WTC11 (cell line): Measurements from ENCODE around the gene PLIN3. TPM values are rescaled to one million over a fixed set of nuclear protein-coding genes. Genes with fewer than 3 reads are reported as not detected.

Experiments used
- ATAC-seq: fragments of 200-7000 bp; cut with Tn5 transposase; 2 replicates; pipeline ENCODE4 v1.10.0; 2021; ENCODE audit warnings: mild to moderate bottlenecking, moderate library complexity
- CTCF ChIA-PET: fragments of 300-600 bp; sonication (Branson Sonifier 250); formaldehyde crosslinking; loops from one replicate; lab custom pipeline; 2021; ENCODE audit warnings: antibody characterized with exemption; lab: Charles Lee
- POLR2A ChIA-PET: fragments of 350-600 bp; sonication (Branson Sonifier 250); formaldehyde crosslinking; loops from one replicate; lab custom pipeline; 2021; ENCODE audit warnings: antibody characterized with exemption; lab: Charles Lee
- DNase-seq: peaks from one replicate; pipeline ENCODE4 v3.0.0; 2021; ENCODE audit warnings: low spot score
- H3K27ac Mint-ChIP-seq: 2 replicates; pipeline ENCODE4 v1.8.0; 2021; ENCODE audit warnings: mixed read lengths
- H3K27me3 Mint-ChIP-seq: 2 replicates; pipeline ENCODE4 v1.8.0; 2021; ENCODE audit warnings: low read depth, mild to moderate bottlenecking, moderate library complexity, mixed read lengths
- H3K36me3 Mint-ChIP-seq: 2 replicates; pipeline ENCODE4 v1.8.0; 2021; ENCODE audit warnings: mixed read lengths
- H3K4me1 Mint-ChIP-seq: 2 replicates; pipeline ENCODE4 v1.8.0; 2022; ENCODE audit warnings: mixed read lengths
- H3K4me3 Mint-ChIP-seq: 2 replicates; pipeline ENCODE4 v1.8.0; 2021; ENCODE audit warnings: mild to moderate bottlenecking, moderate library complexity, mixed read lengths
- H3K9me3 Mint-ChIP-seq: 2 replicates; pipeline ENCODE4 v1.8.0; 2021; ENCODE audit warnings: mixed read lengths
- ETV6 ChIP-seq: sonication (generic); formaldehyde crosslinking; IDR thresholded peaks from 2 replicates; pipeline ENCODE4 v1.8.1; 2022; ENCODE audit warnings: mild to moderate bottlenecking, missing genetic modification reagents
- FOXK1 ChIP-seq: sonication (generic); formaldehyde crosslinking; IDR thresholded peaks from 2 replicates; pipeline ENCODE4 v1.8.0; 2022; ENCODE audit warnings: mild to moderate bottlenecking, moderate library complexity, missing genetic modification reagents
- FOXP1 ChIP-seq: sonication (generic); formaldehyde crosslinking; IDR thresholded peaks from 2 replicates; pipeline ENCODE4 v1.8.0; 2022; ENCODE audit warnings: missing genetic modification reagents, mild to moderate bottlenecking, moderate library complexity, borderline replicate concordance
- GTF2I ChIP-seq: fragments of 250-450 bp; sonication (Bioruptor Pico); conservative IDR thresholded peaks from 2 replicates; pipeline ENCODE4 v1.4.0; 2021; ENCODE audit warnings: mild to moderate bottlenecking
- IRF2 ChIP-seq: sonication (generic); formaldehyde crosslinking; IDR thresholded peaks from 2 replicates; pipeline ENCODE4 v1.8.0; 2022; ENCODE audit warnings: low read depth, missing genetic modification reagents, borderline replicate concordance
- MYBL2 ChIP-seq: sonication (generic); formaldehyde crosslinking; IDR thresholded peaks from 2 replicates; pipeline ENCODE4 v1.8.1; 2023; ENCODE audit warnings: mild to moderate bottlenecking, moderate library complexity, missing genetic modification reagents
- NFYB ChIP-seq: sonication (generic); formaldehyde crosslinking; conservative IDR thresholded peaks from 2 replicates; pipeline ENCODE4 v1.8.0; 2022; ENCODE audit warnings: low read depth, missing genetic modification reagents
- RELA ChIP-seq: sonication (generic); formaldehyde crosslinking; IDR thresholded peaks from 2 replicates; pipeline ENCODE4 v1.8.1; 2022; ENCODE audit warnings: missing genetic modification reagents, mild to moderate bottlenecking, borderline replicate concordance
- TP53 ChIP-seq: sonication (generic); formaldehyde crosslinking; IDR thresholded peaks from 2 replicates; pipeline ENCODE4 v1.8.1; 2023; ENCODE audit warnings: mild to moderate bottlenecking, missing genetic modification reagents
- ZNF121 ChIP-seq: sonication (generic); formaldehyde crosslinking; IDR thresholded peaks from 2 replicates; pipeline ENCODE4 v1.8.0; 2023; ENCODE audit warnings: missing genetic modification reagents
- ZNF396 ChIP-seq: fragments of 250-450 bp; sonication (Bioruptor Pico); IDR thresholded peaks from 2 replicates; pipeline ENCODE4 v1.8.0; 2021; ENCODE audit warnings: mild to moderate bottlenecking, moderate library complexity, borderline replicate concordance
- total RNA-seq: library from RNA; stranded (reverse); gene quantifications from 3 replicates; pipeline ENCODE4 v1.2.3, GENCODE V29; 2021
- TF ChIP-seq, protein P1 (sequence below): sonication (generic); formaldehyde crosslinking; IDR thresholded peaks from 2 replicates; pipeline ENCODE4 v1.8.0; 2022; ENCODE audit warnings: mild to moderate bottlenecking, missing genetic modification reagents
- TF ChIP-seq, protein P2 (sequence below): sonication (generic); formaldehyde crosslinking; IDR thresholded peaks from 2 replicates; pipeline ENCODE4 v1.8.1; 2023; ENCODE audit warnings: mild to moderate bottlenecking, missing genetic modification reagents, borderline replicate concordance
- TF ChIP-seq, protein P3 (sequence below): fragments of 250-450 bp; sonication (Bioruptor Pico); IDR thresholded peaks from 2 replicates; pipeline ENCODE4 v1.9.0; 2021; ENCODE audit warnings: moderate library complexity, mild to moderate bottlenecking, inconsistent platforms, borderline replicate concordance
- TF ChIP-seq, protein P4 (sequence below): sonication (generic); formaldehyde crosslinking; IDR thresholded peaks from 2 replicates; pipeline ENCODE4 v1.8.1; 2023; ENCODE audit warnings: mild to moderate bottlenecking, missing genetic modification reagents, moderate library complexity
- TF ChIP-seq, protein P5 (sequence below): fragments of 200-600 bp; IDR thresholded peaks from 2 replicates; pipeline ENCODE4 v1.8.0; 2022; ENCODE audit warnings: antibody characterized with exemption
- TF ChIP-seq, protein P6 (sequence below): fragments of 250-450 bp; sonication (Bioruptor Pico); IDR thresholded peaks from 2 replicates; pipeline ENCODE4 v1.9.0; 2021; ENCODE audit warnings: mild to moderate bottlenecking
- TF ChIP-seq, protein P7 (sequence below): sonication (generic); formaldehyde crosslinking; IDR thresholded peaks from 2 replicates; pipeline ENCODE4 v1.8.1; 2023; ENCODE audit warnings: mild to moderate bottlenecking, moderate library complexity, missing genetic modification reagents

Gene PLIN3
- total RNA-seq, 1 experiment from 2014 or later, result 61.3 TPM

DNA sequence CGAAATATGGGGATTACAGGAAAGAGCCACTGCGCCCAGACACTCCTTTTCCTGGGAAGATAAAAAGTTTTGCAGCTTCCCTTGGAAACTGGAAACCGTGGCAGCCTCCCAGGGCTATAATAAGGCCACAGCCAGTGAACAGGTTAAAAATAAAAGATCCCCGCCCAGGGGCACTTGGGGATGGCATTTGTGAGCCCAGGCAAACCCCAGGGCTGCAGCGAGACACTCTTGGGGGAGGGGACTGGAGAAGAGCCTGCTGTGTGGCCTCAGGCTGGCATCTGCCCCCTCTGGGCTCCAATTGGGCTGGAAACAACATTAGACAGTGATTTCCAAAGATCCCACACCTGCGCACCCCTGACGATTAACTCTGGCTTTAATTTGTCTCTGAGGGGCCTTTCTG is 64.8 kb downstream of the PLIN3 start:
- Mint-ChIP-seq H3K9me3 (no peaks in the 10 kb centered on the region), H3K27ac (no peak overlapping the region), H3K4me1 (no peaks in the 10 kb centered on the region), H3K36me3 (peaks cover 4% of the 10 kb centered on the region; the same call in 1 of the 2 replicates), H3K4me3 (no peak overlapping the region), H3K27me3 (no peaks in the 10 kb centered on the region)
- no peak for ATAC-seq
- TF ChIP-seq NFYB, result no peak
- no peak for TF ChIP-seq TP53 (CRISPR knock-in tag)
- TF ChIP-seq, protein P1, sequence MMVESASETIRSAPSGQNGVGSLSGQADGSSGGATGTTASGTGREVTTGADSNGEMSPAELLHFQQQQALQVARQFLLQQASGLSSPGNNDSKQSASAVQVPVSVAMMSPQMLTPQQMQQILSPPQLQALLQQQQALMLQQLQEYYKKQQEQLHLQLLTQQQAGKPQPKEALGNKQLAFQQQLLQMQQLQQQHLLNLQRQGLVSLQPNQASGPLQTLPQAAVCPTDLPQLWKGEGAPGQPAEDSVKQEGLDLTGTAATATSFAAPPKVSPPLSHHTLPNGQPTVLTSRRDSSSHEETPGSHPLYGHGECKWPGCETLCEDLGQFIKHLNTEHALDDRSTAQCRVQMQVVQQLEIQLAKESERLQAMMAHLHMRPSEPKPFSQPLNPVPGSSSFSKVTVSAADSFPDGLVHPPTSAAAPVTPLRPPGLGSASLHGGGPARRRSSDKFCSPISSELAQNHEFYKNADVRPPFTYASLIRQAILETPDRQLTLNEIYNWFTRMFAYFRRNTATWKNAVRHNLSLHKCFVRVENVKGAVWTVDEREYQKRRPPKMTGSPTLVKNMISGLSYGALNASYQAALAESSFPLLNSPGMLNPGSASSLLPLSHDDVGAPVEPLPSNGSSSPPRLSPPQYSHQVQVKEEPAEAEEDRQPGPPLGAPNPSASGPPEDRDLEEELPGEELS (CRISPR knock-in tag), result no peak
- POLR2A ChIA-PET, result no interaction called here
- DNase-seq, result no peak
- CTCF ChIA-PET, result interaction anchor here (1.0 to 2.9 kb wide), 2 partner anchors 12 to 70 kb away, joined by 4 to 9 read pairs; partner anchors contain the start of gene FEM1A

DNA sequence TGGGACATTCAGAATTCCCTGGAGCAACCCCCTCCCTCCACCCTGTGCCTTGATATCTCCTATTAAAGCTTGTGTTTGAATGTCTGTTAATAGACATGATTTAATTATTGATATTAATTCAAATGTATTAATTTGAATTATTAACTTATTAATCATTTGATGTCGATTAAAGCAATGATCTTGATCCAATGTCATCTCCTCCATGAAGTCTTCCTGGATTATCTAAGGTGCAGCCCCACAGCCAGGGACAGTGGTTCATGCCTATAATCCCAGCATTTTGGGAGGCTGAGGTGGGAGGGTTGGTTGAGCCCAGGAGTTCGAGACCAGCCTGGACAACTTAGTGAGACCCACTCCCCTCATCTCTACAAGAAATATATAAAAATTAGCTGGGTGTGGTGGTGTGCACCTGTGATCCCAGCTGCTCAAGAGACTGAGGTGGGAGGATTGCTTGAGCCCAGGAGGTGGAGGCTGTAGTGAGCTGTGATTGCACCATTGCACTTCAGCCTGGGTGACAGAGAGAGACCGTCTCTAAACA is 66.3 kb downstream of the PLIN3 start:
- Mint-ChIP-seq H3K4me1 (no peaks in the 10 kb centered on the region), H3K27ac (no peak overlapping the region), H3K36me3 (peaks cover 11% of the 10 kb centered on the region), H3K27me3 (no peaks in the 10 kb centered on the region), H3K4me3 (no peak overlapping the region), H3K9me3 (no peaks in the 10 kb centered on the region)
- ATAC-seq, result no peak
- TF ChIP-seq ZNF121 (CRISPR knock-in tag), result peak; percentile 13; the same call in 1 of the 2 replicates
- no peak for TF ChIP-seq ETV6 (CRISPR knock-in tag)
- 0 out of 2 replicates have a peak, but pooled peaks have one; percentile 8 for TF ChIP-seq GTF2I
- ChIA-PET CTCF (interaction anchor here (0.7 to 3.5 kb wide), 6 partner anchors 8 to 69 kb away, joined by 3 to 18 read pairs (median 6); partner anchors contain the start of gene FEM1A), POLR2A (interaction anchor here (0.7 kb wide), 1 partner anchor 14 kb away, joined by 4 read pairs; no protein-coding TSS in a partner anchor)
- no peak for DNase-seq

DNA sequence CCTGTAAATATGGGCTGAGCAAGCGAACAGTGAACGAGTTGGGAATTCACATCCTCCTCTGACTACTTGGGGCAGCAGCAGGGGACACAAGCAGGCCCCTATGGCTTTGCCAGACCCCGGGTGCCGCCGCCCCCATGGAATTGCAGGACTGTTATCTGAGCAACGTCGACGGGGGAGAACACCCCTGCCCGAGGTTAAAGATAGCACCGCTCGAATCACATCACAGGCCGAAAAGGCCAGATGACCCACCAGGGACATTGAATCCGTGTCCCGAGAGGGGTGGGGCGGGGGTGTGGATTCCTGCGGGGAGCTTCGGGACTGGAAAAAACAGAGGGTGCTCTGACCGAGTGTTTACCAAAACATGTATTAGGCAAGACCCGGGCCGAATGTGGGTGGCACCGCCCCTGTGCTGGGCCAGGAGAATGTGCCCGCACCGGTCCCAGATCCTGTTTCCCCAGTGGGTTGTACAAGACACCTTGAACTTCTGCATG is 66.8 kb downstream of the PLIN3 start:
- no peak overlapping the region for H3K27ac Mint-ChIP-seq
- CTCF ChIA-PET, result interaction anchor here (0.7 to 3.5 kb wide), 5 partner anchors 9 to 68 kb away, joined by 4 to 18 read pairs (median 6); partner anchors contain the start of gene FEM1A
- ATAC-seq (no peak), DNase-seq (no peak)
- H3K36me3 Mint-ChIP-seq, result peaks cover 11% of the 10 kb centered on the region
- no peaks in the 10 kb centered on the region for H3K27me3 Mint-ChIP-seq
- POLR2A ChIA-PET, result no interaction called here
- no peaks in the 10 kb centered on the region for H3K9me3 Mint-ChIP-seq
- no peak overlapping the region for H3K4me3 Mint-ChIP-seq
- H3K4me1 Mint-ChIP-seq, result no peaks in the 10 kb centered on the region
- no peak for TF ChIP-seq FOXK1 (CRISPR knock-in tag)
- TF ChIP-seq, protein P2, sequence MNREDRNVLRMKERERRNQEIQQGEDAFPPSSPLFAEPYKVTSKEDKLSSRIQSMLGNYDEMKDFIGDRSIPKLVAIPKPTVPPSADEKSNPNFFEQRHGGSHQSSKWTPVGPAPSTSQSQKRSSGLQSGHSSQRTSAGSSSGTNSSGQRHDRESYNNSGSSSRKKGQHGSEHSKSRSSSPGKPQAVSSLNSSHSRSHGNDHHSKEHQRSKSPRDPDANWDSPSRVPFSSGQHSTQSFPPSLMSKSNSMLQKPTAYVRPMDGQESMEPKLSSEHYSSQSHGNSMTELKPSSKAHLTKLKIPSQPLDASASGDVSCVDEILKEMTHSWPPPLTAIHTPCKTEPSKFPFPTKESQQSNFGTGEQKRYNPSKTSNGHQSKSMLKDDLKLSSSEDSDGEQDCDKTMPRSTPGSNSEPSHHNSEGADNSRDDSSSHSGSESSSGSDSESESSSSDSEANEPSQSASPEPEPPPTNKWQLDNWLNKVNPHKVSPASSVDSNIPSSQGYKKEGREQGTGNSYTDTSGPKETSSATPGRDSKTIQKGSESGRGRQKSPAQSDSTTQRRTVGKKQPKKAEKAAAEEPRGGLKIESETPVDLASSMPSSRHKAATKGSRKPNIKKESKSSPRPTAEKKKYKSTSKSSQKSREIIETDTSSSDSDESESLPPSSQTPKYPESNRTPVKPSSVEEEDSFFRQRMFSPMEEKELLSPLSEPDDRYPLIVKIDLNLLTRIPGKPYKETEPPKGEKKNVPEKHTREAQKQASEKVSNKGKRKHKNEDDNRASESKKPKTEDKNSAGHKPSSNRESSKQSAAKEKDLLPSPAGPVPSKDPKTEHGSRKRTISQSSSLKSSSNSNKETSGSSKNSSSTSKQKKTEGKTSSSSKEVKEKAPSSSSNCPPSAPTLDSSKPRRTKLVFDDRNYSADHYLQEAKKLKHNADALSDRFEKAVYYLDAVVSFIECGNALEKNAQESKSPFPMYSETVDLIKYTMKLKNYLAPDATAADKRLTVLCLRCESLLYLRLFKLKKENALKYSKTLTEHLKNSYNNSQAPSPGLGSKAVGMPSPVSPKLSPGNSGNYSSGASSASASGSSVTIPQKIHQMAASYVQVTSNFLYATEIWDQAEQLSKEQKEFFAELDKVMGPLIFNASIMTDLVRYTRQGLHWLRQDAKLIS, result no peak
- no peak for TF ChIP-seq FOXP1
- TF ChIP-seq, protein P3, sequence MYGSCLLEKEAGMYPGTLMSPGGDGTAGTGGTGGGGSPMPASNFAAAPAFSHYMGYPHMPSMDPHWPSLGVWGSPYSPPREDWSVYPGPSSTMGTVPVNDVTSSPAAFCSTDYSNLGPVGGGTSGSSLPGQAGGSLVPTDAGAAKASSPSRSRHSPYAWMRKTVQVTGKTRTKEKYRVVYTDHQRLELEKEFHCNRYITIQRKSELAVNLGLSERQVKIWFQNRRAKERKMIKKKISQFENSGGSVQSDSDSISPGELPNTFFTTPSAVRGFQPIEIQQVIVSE (CRISPR knock-in tag), result no peak
- TF ChIP-seq ZNF396 (CRISPR knock-in tag), result no peak
- TF ChIP-seq IRF2 (CRISPR knock-in tag), result no peak
- TF ChIP-seq RELA (CRISPR knock-in tag), result no peak
- no peak for TF ChIP-seq MYBL2
- TF ChIP-seq, protein P4, sequence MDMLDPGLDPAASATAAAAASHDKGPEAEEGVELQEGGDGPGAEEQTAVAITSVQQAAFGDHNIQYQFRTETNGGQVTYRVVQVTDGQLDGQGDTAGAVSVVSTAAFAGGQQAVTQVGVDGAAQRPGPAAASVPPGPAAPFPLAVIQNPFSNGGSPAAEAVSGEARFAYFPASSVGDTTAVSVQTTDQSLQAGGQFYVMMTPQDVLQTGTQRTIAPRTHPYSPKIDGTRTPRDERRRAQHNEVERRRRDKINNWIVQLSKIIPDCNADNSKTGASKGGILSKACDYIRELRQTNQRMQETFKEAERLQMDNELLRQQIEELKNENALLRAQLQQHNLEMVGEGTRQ, result no peak
- TF ChIP-seq, protein P5, sequence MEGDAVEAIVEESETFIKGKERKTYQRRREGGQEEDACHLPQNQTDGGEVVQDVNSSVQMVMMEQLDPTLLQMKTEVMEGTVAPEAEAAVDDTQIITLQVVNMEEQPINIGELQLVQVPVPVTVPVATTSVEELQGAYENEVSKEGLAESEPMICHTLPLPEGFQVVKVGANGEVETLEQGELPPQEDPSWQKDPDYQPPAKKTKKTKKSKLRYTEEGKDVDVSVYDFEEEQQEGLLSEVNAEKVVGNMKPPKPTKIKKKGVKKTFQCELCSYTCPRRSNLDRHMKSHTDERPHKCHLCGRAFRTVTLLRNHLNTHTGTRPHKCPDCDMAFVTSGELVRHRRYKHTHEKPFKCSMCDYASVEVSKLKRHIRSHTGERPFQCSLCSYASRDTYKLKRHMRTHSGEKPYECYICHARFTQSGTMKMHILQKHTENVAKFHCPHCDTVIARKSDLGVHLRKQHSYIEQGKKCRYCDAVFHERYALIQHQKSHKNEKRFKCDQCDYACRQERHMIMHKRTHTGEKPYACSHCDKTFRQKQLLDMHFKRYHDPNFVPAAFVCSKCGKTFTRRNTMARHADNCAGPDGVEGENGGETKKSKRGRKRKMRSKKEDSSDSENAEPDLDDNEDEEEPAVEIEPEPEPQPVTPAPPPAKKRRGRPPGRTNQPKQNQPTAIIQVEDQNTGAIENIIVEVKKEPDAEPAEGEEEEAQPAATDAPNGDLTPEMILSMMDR, result no peak
- TF ChIP-seq, protein P6, sequence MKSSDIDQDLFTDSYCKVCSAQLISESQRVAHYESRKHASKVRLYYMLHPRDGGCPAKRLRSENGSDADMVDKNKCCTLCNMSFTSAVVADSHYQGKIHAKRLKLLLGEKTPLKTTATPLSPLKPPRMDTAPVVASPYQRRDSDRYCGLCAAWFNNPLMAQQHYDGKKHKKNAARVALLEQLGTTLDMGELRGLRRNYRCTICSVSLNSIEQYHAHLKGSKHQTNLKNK (CRISPR knock-in tag), result no peak
- TF ChIP-seq NFYB, result no peak
- TF ChIP-seq, protein P7, sequence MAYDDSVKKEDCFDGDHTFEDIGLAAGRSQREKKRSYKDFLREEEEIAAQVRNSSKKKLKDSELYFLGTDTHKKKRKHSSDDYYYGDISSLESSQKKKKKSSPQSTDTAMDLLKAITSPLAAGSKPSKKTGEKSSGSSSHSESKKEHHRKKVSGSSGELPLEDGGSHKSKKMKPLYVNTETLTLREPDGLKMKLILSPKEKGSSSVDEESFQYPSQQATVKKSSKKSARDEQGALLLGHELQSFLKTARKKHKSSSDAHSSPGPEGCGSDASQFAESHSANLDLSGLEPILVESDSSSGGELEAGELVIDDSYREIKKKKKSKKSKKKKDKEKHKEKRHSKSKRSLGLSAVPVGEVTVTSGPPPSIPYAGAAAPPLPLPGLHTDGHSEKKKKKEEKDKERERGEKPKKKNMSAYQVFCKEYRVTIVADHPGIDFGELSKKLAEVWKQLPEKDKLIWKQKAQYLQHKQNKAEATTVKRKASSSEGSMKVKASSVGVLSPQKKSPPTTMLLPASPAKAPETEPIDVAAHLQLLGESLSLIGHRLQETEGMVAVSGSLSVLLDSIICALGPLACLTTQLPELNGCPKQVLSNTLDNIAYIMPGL (CRISPR knock-in tag), result no peak
